Ramos (cell line): ENCODE results near the gene CANT1.
"Not testable (repeated sequence)": the region's sequence is repeated elsewhere in the genome, so short reads cannot be mapped to it uniquely, and the experiment has no call there.

ENCODE experiments used
- in situ Hi-C: fragments of 300-500 bp; cut with MboI; formaldehyde crosslinking; loops from one replicate; pipeline ENCODE4 v1.14.3; 2022; ENCODE audit warnings: low sequenced_read_pairs; ENCODE audit not compliant: unreplicated experiment

The CANT1 gene

DNA sequence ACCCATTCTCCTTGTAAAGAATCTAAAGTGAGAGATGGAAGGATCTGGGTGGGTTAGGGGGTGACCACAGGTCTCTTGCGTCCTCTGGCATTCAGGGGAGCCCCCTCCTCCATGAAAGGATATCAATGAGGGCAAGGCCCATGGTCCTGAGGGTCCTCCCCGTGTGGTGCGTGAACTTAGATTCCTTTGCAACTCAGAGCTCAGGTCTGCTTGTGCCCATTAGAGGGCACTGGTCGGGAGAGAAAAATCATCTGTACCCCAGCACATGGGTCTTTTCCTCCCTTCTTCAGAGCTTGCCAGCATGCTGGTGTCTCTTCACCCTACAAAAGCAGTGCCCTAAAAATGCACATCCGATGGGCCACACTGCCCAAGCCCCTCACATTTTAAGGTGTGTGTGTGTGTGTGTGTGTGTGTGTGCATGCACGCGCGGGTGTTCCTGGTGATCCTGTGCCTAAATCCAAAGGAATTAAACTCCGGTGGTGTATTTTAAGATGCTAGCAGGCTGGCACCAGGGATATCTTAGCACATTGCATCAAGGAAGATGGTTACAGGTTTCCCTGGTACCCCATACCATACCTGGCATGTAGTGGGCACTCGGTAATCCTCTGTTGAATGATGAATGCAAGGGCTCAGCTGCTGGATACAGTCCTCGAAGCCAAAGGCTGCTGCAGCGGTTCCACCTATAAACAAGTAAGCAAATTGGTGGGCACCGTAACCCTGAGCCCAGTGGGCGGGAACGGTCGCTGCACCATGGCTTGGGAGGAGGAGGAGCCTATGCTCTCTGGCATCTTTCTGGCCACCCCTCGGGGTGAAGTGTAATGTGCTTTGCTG, 19.1 kb upstream of the CANT1 start:
- in situ Hi-C loops, result no loop called here

DNA sequence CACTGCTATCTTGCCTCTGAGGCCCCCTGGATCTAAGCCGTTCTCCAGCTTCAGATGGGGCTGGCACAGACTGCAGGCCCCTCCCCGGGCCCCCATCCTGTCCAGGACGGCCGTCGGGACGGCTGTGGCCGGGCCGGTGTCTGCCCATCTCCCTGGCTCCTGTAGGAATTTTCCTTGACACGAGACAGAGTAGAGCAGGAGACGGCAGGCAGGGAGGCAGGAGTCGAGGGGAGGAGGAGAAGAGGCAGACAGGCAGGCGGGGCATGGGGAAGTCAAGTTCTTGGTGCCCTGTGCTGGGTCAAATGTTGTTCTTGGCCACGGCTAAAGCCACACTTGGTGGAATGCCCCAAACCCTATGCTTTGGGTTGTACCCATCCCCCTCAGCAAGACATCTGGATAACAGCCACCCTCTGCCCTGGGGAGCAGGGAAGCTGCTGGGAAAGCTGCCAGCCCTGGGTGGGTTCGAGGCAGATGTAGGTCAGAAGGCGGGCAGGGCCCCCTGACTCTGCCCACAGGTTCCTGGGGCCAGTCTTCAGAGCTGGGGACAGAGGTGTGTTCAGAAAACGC, 18.4 kb upstream of the CANT1 start:
- in situ Hi-C loops, result no loop called here

DNA sequence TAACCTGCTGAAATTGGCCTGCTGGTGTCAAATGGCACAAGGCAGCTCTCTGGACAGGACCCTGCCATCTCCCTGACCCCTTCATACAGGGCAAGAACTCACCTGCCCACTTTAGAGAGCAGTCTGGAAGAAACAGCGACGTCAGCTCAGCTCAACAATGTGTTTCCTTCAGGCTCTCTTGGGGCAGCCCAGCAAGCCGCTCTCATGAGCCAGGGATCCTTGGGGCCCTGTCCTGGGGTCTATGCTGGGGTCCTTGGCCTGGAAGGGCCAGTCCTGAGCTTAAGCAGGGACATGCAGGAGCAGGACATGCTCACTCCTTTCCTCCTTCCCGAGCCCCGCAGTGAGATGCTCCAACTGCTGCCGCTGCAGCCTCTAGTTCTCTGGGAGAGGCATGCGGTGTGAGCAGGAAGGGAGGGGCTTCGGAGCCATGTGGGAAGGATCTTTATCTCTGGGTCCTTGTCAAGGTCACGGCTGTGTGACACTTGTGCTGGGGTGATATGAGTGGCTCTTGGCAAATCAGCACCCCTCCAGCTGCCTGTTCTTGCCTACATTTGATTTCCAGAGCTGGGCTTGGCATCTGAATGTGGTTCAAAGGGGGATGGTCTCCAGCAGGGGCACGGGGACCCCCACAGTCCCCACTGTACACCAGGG, 17.8 kb upstream of the CANT1 start:
- in situ Hi-C loops, result no loop called here

DNA sequence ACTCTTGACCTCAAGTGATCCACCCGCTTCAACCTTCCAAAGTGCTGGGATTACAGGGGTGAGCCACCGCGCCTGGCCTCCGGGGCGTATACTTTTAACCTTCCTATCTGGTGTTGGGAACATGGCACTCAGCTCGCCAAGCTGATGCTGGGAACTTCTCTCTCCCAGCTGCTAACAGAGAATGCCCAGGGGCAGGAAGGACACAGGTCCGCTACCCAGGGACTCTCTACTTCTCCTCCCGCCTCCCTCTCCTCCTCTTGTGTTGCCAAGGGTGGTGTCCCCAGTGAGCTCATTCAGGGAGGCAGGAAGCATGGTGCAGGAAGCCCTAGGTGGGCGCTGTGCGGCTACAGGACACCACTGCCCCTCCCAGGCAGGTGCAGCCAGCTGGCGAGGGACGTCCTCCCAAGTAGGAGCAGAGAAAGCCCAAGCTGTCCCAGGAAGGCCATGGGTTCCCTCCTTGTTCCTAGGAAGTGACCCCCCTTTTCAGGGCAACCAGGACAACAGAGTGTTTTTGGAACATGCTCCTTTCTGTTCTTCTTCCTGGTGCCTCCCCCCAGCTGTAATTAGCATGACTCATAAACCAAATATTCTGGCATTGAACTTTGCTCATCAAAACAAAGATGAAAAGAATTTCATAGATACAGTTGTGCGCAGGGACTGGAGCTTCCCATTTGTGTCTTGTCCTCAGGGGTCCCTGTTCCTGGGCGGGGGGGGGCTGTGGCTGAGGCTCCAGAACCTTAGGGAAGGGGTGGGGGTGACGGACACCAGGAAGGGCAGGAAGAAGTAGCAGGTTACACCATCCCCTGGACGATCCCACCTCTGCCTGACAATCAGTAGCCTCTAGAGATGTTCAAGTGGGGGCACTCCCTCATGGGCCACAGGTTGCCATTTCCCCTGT, 17.1 kb upstream of the CANT1 start:
- in situ Hi-C loops, result no loop called here

DNA sequence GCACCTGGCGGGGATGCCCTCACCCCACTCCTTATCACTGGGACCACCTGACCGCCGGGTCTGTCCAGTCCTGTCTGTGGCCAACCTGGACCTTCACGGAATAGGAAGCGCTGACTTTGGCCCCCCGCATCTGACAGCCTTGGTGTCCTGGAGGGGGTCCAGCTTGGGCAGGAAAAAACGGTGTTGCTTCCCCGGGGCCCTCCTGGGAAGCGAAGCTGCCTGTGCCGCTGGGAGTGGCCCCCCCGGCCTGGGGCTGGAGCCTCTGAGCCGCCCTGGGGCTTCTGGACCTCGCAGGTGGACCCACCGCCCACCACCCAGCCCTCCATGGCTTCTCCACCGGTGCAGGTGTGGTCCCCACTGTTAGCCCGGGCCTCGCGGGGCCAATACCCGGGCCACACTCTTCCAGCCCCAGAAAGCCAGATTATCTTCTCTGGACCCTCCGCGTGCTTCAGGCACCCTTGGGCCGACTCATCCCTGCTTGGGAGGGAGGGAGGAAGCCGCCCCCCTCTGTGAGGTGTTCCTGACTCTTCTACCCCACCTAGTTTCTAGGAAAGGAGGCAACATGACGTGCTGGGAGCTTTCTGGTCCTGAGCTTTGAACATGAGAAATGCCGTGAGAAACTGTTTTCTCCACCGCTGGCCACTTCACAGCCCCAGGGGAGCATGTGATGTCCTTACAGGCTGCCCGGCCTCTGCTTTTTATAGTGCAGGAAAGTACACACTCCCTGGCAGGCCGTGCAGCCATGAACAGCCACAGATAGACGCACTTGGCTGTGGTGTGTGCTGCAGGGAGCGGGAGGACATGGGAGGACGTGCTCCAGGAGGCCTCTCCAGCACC, 15.6 kb upstream of the CANT1 start:
- in situ Hi-C loops, result no loop called here

DNA sequence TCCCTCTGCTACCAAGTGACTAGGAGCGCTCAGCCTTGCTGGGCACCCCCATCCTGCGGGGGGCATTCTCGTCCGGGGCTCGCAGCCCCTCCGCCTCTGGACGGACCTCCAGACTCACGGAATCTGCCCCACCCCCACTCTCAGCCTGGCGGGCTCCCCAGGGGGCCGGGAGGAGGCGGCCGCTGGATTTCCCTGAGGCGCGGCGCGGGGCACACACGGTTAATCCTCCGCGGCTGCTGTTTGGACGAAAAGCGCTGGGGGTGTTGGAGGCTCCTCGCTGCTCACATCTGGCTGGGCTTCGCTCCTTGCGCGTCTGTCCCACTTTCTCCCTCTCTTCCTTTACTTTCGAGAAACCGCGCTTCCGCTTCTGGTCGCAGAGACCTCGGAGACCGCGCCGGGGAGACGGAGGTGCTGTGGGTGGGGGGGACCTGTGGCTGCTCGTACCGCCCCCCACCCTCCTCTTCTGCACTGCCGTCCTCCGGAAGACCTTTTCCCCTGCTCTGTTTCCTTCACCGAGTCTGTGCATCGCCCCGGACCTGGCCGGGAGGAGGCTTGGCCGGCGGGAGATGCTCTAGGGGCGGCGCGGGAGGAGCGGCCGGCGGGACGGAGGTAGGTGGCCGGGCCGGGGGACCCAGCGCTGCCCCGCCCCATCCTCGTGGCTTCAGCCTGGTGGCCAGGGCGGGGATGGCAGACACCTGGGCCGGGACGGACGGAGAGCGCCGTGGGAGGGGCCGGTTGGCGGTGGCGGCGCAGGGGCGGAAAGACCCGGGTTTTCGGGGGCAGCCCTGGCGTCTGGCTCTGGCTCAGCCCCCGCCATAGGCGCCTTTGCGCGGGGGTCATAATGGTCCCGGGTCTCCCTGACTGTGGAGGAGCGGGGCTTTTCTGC, 14.6 kb upstream of the CANT1 start, which contains the start of gene C1QTNF1:
C1QTNF1 (plus strand) TSS at position 284 of the 886 bp plus-strand sequence. CDS start 19,800 bp downstream, outside the sequence.
- in situ Hi-C loops, result no loop called here

DNA sequence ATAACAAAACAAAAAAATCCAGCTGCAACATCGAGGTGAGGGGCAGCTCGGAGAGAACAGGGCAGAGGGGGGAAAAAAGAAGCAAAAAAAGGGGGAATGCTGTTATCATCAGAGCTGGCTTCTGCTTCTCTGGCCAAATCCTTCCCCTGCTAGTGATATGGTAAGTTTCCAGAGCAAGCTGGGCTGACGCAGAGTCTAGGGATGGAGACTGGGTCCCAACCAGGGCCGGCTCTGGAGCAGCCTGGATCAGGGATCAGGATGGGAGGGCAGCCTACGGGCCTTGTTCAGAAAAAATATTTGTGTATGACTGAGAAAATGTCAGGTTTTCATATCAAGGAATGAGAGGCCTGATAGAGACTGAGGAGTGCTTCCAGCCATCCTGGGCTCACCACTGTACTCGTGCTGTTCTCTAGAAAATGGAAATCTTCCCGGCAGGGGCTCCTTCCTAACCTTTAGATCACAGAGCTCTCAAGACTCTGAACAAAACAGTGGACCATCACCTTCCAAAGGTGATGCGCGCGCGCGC, 13.7 kb upstream of the CANT1 start:
- in situ Hi-C loops, result no loop called here

DNA sequence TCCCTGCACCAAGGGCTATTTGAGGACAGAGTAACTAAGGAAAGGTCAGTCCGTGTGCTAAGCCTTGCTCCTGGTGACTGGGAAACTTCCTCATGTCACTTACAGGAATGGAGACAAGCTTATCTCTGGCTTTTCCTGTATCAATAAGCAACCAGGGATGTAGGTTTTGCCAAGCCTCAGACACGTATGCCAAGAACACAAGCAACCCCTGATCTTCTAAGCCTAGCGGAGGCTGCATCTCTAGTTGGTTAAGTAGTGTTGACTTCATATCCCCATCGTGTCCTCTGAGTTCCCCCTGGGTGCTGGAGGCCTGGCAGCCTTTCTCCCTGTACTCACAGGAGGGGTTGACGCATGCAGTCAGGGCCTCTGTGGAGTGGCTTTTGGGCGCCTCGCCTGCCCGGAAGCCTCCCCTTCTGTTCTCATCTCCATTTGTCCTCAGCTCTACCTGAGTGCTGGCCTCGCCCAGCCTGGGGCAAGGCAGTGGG, 13.0 kb upstream of the CANT1 start:
- in situ Hi-C loops, result no loop called here

DNA sequence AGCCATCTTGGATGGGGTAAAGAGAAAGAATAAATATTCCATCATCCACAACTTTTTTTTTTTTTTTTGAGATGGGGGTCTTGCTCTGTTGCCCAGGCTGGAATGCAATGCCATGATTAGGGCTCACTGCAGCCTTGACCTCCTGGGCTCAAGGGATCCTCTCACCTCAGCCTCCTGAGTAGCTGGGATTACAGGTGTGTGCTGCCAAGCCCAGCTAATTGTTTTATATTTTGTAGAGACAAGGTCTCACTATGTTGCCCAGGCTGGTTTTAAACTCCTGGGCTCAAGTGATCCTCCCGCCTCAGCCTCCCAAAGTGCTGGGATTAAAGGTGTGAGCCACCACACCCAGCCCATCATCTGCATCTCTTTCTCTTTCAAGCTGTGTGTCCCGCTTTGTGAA, 12.4 kb upstream of the CANT1 start:
- in situ Hi-C loops, result not testable (repeated sequence)

DNA sequence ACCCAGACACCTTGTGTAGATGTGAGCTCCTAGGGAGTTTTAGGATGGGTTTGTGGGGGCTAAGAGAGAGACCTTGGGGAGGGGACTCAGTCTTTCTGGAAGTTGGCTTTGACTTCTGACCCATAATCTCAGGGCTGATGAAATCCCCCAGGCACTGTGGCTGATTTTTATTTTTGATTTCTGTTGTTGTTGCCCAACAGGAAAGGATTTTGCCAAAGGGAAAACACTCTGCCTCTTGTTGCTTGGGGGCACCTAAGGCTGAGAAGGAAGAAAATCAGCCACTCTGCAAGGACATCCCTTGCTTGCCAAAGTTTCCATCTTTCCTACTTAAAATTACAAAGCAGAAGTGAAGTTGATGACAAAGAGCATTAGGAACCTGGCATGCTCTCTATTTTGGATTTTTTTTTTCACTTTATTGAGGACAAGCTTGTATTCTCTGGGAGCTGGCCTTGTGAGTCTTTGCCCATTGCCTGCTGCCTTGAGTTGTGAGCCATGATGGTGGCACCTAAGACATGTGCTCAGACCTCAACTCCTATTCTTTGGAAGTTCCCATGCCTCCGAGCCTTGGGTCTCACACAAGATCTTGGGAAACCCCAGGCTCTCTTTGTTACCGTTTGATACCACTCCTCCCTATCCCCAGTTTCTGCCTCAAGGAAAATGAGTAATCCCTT, 11.2 kb upstream of the CANT1 start:
- in situ Hi-C loops, result no loop called here

DNA sequence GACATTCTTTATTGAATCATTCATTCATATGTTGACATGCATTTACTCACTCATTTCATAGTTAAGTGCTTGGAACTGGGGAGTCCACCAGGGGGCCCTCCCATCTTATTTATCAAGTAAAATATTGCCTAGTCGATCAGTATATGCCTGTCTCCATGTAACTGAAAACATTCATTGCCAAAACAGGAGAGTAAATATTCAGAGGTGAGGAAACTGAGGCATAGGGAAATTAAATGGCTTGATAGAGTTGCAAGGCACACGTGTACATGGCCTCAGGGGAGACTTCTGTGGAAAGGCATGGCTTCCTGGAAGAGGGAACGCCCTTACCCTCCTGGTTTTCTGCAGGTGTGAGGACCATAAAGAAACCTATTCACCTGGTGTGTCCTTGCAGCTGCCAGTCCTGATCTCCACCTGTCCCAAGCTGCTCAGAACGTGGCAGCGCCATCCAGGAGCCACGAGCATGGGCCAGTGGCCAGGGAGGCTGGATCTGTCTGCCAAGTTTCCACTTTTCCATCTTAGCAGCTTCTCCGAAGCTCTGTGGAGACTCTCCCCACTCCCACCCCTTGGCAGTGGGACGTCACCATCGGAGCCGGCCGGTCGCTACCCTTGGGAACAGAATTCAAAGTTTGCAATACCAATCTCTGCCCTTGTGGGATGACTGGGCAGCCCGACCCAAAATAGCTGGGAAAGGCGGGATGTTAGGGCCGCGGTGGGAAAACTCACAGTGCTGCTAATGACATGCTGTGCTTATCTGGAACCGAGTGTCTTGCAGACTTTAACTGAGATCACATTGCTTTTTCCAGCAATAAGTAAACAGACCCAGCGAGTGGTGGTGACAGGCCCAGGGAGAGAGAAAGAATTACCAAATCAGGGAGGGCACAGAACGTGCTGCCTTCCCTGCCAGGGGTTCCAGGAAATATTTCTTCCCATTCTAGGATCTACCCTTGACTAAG, 10.3 kb upstream of the CANT1 start:
- in situ Hi-C loops, result no loop called here

DNA sequence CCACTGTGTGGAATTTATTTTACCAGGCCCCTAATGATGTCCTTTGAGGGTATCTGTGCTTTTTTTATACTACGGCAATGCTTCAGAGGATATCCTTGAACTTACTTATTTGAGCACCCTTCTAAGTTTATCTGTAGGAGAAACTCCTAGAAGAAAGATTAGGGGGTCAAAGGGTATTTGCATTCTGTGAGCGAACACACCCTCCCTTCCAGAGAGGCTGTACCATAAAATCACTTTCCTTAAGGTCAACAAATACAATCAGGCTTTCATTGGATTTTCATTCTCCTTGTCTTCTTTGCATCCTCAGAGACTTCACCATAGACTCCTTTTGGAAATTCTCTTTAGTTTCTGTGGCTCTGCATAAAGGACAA, 9.7 kb upstream of the CANT1 start:
- in situ Hi-C loops, result no loop called here

DNA sequence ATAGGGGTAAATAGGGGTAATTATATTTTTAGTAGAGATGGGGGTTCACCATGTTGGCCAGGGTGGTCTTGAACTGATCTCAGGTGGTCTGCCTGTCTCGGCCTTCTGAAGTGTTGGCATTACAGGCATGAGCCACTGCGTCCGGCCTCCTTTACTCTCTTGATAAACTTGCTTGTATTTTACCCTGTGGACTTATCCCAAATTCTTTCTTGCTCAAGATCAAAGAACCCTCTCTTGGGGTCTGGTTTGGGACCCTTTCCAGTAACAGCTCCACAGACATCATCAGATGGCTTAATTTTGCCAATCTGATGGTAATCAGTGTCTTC, 8.8 kb upstream of the CANT1 start:
- in situ Hi-C loops, result no loop called here

DNA sequence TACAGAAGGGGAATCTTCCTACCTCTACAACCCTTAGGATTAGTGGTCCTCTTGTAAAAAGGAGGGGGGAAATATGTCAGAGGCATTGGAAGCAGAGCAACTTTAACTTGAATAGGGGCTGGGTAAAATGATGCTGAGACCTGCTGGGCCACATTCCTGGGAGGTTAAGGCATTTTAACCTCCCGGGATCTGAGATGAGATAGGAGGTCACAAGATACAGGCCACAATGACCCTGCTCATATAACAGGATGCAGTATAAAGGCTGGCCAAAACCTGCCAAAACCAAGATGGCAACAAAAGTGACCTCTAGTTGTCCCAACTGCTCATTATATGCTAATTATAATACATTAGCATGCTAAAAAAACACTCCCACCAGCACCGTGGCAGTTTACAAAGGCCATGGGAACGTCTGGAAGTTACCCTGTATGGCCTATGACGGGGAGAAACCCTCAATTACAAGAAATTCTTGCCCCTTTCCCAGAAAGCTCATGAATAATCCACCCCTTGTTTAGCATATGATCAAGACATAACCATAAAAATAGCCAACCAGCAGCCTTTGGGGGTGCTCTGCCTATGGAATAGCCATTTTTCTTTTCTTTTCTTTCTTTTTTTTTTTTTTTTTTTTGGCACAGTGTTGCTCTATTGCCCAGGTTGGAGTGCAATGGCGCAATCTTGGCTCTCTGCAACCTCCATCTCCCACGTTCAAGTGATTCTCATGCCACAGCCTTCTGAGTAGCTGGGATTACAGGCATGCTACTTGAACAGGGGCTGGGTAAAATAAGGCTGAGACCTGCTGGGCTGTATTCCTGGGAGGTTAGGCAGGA, 8.2 kb upstream of the CANT1 start:
- in situ Hi-C loops, result no loop called here

DNA sequence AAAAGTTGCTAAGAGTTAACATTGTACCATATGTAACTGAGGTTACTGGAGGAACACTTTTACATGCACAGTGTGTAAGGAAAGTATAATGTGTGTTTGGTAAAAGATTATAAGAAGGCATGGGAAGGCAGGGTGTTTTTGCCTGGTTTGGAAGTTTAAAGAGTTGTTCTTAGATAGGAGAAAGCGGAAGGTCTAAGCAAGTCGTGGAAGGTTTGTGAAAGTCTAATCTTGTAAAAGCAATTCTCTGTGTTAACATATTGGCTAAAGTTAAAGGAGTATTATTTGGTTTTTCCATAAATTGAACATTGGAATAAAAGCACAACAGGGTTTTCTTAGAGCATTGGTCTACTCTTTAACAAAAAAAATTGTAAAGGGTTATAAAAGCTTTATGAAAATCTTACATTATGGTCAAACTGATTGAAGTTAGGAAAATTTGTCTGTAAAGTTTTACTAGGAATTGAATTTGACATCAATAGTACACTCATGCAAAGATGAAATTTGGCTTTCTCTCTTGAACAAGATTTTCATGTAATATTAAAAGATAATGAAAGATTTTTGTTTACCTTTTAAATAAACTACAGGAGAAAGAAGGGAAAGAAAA, 4.7 kb upstream of the CANT1 start:
- in situ Hi-C loops, result no loop called here
